Left ventricle myocardium inferior (tissue), 1 donor: ENCODE measurements around the gene ONECUT3. TPM values are rescaled to one million over a fixed set of nuclear protein-coding genes. Genes with fewer than 3 reads are reported as not detected.

Source experiments
- DNase-seq: peaks from one replicate; pipeline ENCODE4 v3.0.0-alpha.2; 2020
- H3K27ac ChIP-seq: fragments of 200-600 bp; replicated peaks from 2 replicates; pipeline ENCODE4 v1.8.0; 2021
- H3K27me3 ChIP-seq: fragments of 200-600 bp; 2 replicates; pipeline ENCODE4 v1.8.0; 2021; ENCODE audit warnings: low read depth
- H3K36me3 ChIP-seq: fragments of 200-600 bp; 2 replicates; pipeline ENCODE4 v1.8.0; 2021
- H3K4me1 ChIP-seq: fragments of 200-600 bp; 2 replicates; pipeline ENCODE4 v1.8.0; 2021
- H3K4me3 ChIP-seq: fragments of 200-600 bp; 2 replicates; pipeline ENCODE4 v1.8.0; 2021; ENCODE audit warnings: mild to moderate bottlenecking, moderate library complexity
- H3K9me3 ChIP-seq: fragments of 200-600 bp; replicated peaks from 2 replicates; pipeline ENCODE4 v1.8.0; 2021
- CTCF ChIP-seq: fragments of 200-600 bp; IDR thresholded peaks from 2 replicates; pipeline ENCODE4 v1.8.0; 2021; ENCODE audit warnings: antibody characterized with exemption, mild to moderate bottlenecking, borderline replicate concordance
- intact Hi-C: fragments of 100-400 bp; cut with micrococcal nuclease; formaldehyde crosslinking; loops from one replicate; pipeline ENCODE4 v1.11.0; 2022
- total RNA-seq: library from RNA; stranded (reverse); fragmentation: NEBNext Ultra II Directional; extraction: Animal tissue kit (Norgen Biotek cat#: 25700); gene quantifications from one replicate; pipeline ENCODE4 v1.2.1, GENCODE V29; 2021
- donor health status: DM: no; HTN: yes; CAD: no; lungs with severe emphysema.

ONECUT3 gene
- total RNA-seq, 1 donor from 2014 or later = not detected

- H3K27ac ChIP-seq = no peak overlapping the region
- DNase-seq = no peak
- H3K36me3 ChIP-seq = no peaks in the 10 kb centered on the region
- H3K4me1 ChIP-seq = peaks cover 2% of the 10 kb centered on the region
- H3K4me3 ChIP-seq = no peak overlapping the region
- no peaks in the 10 kb centered on the region for H3K27me3 ChIP-seq
- no peak for TF ChIP-seq CTCF
- intact Hi-C loops = no loop called here
- no peaks in the 10 kb centered on the region for H3K9me3 ChIP-seq
Observed at GRCh38 chr19:1806184-1807029, 53.1 kb downstream of the ONECUT3 start.

GRCh38 chr19:1807030-1807694, 53.9 kb downstream of the ONECUT3 start:
- Histone ChIP-seq H3K4me3 (no peak overlapping the region), H3K27me3 (no peaks in the 10 kb centered on the region), H3K9me3 (no peaks in the 10 kb centered on the region), H3K36me3 (no peaks in the 10 kb centered on the region), H3K4me1 (peaks cover 9% of the 10 kb centered on the region), H3K27ac (no peak overlapping the region)
- no peak for DNase-seq
- no peak for TF ChIP-seq CTCF
- intact Hi-C loops = no loop called here

GRCh38 chr19:1807695-1808394, 54.5 kb downstream of the ONECUT3 start:
- intact Hi-C loops = no loop called here
- no peaks in the 10 kb centered on the region for H3K9me3 ChIP-seq
- no peak overlapping the region for H3K4me3 ChIP-seq
- peaks cover 16% of the 10 kb centered on the region for H3K4me1 ChIP-seq
- no peaks in the 10 kb centered on the region for H3K36me3 ChIP-seq
- TF ChIP-seq CTCF = no peak
- no peak overlapping the region for H3K27ac ChIP-seq
- DNase-seq = no peak
- no peaks in the 10 kb centered on the region for H3K27me3 ChIP-seq

- Histone ChIP-seq H3K27me3 (no peaks in the 10 kb centered on the region), H3K4me3 (no peak overlapping the region), H3K9me3 (no peaks in the 10 kb centered on the region), H3K4me1 (peaks cover 21% of the 10 kb centered on the region), H3K36me3 (no peaks in the 10 kb centered on the region), H3K27ac (no peak overlapping the region)
- no peak for TF ChIP-seq CTCF
- no peak for DNase-seq
- intact Hi-C loops = no loop called here
Observed at GRCh38 chr19:1808395-1808731, 55.1 kb downstream of the ONECUT3 start.

GRCh38 chr19:1809678-1810077, 56.4 kb downstream of the ONECUT3 start:
- Histone ChIP-seq H3K36me3 (no peaks in the 10 kb centered on the region), H3K9me3 (no peaks in the 10 kb centered on the region), H3K4me3 (no peak overlapping the region), H3K27me3 (no peaks in the 10 kb centered on the region), H3K27ac (no peak overlapping the region), H3K4me1 (peaks cover 22% of the 10 kb centered on the region)
- no peak for TF ChIP-seq CTCF
- DNase-seq = no peak
- intact Hi-C loops = no loop called here
